ENCODE measurements around the gene TBC1D1. TPM values are rescaled to one million over a fixed set of nuclear protein-coding genes. Genes with fewer than 3 reads are reported as not detected.

TBC1D1 gene
- total and polyA plus RNA-seq, 2 donors (not counting 1 experiment from before 2014, with no cell fraction given) = 39.7 to 90.0 TPM

GRCh38 chr4:38167973-38168372 is 277.1 kb downstream of the TBC1D1 start:
- Histone ChIP-seq H3K36me3 (ENCODE audit: control insufficient read depth, insufficient read depth, low read length) (no peaks in the 10 kb centered on the region), H3K4me2 (ENCODE audit: extremely low read depth, insufficient read depth, low read length) (no peak overlapping the region), H3K9me3 (ENCODE audit: control insufficient read depth, insufficient read depth, low read depth, low read length) (no peaks in the 10 kb centered on the region), H3K4me1 (ENCODE audit: control insufficient read depth, extremely low read depth, insufficient read depth, low read length) (peaks cover 3% of the 10 kb centered on the region), H3K4me3 (replicated peaks in 1 of 4; ENCODE audit: control extremely low read depth in 1 of 4, insufficient read depth in 1 of 4, low read depth in 3 of 4, low read length in 4 of 4) (no peak overlapping the region), H3K27me3 (ENCODE audit: control insufficient read depth, insufficient read depth, low read length) (no peaks in the 10 kb centered on the region), H3K27ac (ENCODE audit: insufficient read depth, low read length) (no peak overlapping the region), H2AFZ (ENCODE audit: low read length) (no peak overlapping the region), H3K9ac (ENCODE audit: insufficient read depth, low read length) (no peak overlapping the region), H3K79me2 (ENCODE audit: control insufficient read depth, insufficient read depth, low read length) (no peaks in the 10 kb centered on the region), H4K20me1 (ENCODE audit: control insufficient read depth, extremely low read depth, insufficient read depth, low read length) (no peaks in the 10 kb centered on the region)
- DNase-seq (ENCODE audit: low read depth in 2 of 2) = no peak
- TF ChIP-seq EZH2 (IDR thresholded peaks at IDR 0.05; ENCODE audit: low read length, missing control alignments) = no peak
- TF ChIP-seq, protein P1, sequence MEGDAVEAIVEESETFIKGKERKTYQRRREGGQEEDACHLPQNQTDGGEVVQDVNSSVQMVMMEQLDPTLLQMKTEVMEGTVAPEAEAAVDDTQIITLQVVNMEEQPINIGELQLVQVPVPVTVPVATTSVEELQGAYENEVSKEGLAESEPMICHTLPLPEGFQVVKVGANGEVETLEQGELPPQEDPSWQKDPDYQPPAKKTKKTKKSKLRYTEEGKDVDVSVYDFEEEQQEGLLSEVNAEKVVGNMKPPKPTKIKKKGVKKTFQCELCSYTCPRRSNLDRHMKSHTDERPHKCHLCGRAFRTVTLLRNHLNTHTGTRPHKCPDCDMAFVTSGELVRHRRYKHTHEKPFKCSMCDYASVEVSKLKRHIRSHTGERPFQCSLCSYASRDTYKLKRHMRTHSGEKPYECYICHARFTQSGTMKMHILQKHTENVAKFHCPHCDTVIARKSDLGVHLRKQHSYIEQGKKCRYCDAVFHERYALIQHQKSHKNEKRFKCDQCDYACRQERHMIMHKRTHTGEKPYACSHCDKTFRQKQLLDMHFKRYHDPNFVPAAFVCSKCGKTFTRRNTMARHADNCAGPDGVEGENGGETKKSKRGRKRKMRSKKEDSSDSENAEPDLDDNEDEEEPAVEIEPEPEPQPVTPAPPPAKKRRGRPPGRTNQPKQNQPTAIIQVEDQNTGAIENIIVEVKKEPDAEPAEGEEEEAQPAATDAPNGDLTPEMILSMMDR (conservative IDR thresholded peaks at IDR 0.05 in 1 of 2, IDR thresholded peaks at IDR 0.05 in 1 of 2; ENCODE audit: low read depth in 1 of 2, low read length in 2 of 2) = no peak

GRCh38 chr4:38169524-38169923 is 278.6 kb downstream of the TBC1D1 start:
- H4K20me1 ChIP-seq (ENCODE audit: control insufficient read depth, extremely low read depth, insufficient read depth, low read length) = no peaks in the 10 kb centered on the region
- no peaks in the 10 kb centered on the region for H3K36me3 ChIP-seq (ENCODE audit: control insufficient read depth, insufficient read depth, low read length)
- no peaks in the 10 kb centered on the region for H3K4me1 ChIP-seq (ENCODE audit: control insufficient read depth, extremely low read depth, insufficient read depth, low read length)
- no peaks in the 10 kb centered on the region for H3K27me3 ChIP-seq (ENCODE audit: control insufficient read depth, insufficient read depth, low read length)
- H3K9me3 ChIP-seq (ENCODE audit: control insufficient read depth, insufficient read depth, low read depth, low read length) = no peaks in the 10 kb centered on the region
- H3K4me2 ChIP-seq (ENCODE audit: extremely low read depth, insufficient read depth, low read length) = no peak overlapping the region
- H2AFZ ChIP-seq (ENCODE audit: low read length) = no peak overlapping the region
- no peaks in the 10 kb centered on the region for H3K79me2 ChIP-seq (ENCODE audit: control insufficient read depth, insufficient read depth, low read length)
- H3K27ac ChIP-seq (ENCODE audit: insufficient read depth, low read length) = no peak overlapping the region
- TF ChIP-seq EZH2 (IDR thresholded peaks at IDR 0.05; ENCODE audit: low read length, missing control alignments) = no peak
- TF ChIP-seq, protein P1 (conservative IDR thresholded peaks at IDR 0.05 in 1 of 2, IDR thresholded peaks at IDR 0.05 in 1 of 2; ENCODE audit: low read depth in 1 of 2, low read length in 2 of 2) = no peak
- H3K9ac ChIP-seq (ENCODE audit: insufficient read depth, low read length) = no peak overlapping the region
- peak in 1 of 2 donors; percentile 46 for DNase-seq (ENCODE audit: low read depth in 2 of 2)
- H3K4me3 ChIP-seq (replicated peaks in 1 of 4; ENCODE audit: control extremely low read depth in 1 of 4, insufficient read depth in 1 of 4, low read depth in 3 of 4, low read length in 4 of 4) = no peak overlapping the region

- no peak overlapping the region for H3K27ac ChIP-seq (ENCODE audit: insufficient read depth, low read length)
- H3K4me2 ChIP-seq (ENCODE audit: extremely low read depth, insufficient read depth, low read length) = no peak overlapping the region
- TF ChIP-seq, protein P1 (conservative IDR thresholded peaks at IDR 0.05 in 1 of 2, IDR thresholded peaks at IDR 0.05 in 1 of 2; ENCODE audit: low read depth in 1 of 2, low read length in 2 of 2) = no peak
- TF ChIP-seq EZH2 (IDR thresholded peaks at IDR 0.05; ENCODE audit: low read length, missing control alignments) = no peak
- no peak overlapping the region for H2AFZ ChIP-seq (ENCODE audit: low read length)
- H3K27me3 ChIP-seq (ENCODE audit: control insufficient read depth, insufficient read depth, low read length) = no peaks in the 10 kb centered on the region
- no peak overlapping the region for H3K9ac ChIP-seq (ENCODE audit: insufficient read depth, low read length)
- DNase-seq (ENCODE audit: low read depth in 2 of 2) = peak in 1 of 2 donors; percentile 32
- no peaks in the 10 kb centered on the region for H3K4me1 ChIP-seq (ENCODE audit: control insufficient read depth, extremely low read depth, insufficient read depth, low read length)
- no peaks in the 10 kb centered on the region for H3K9me3 ChIP-seq (ENCODE audit: control insufficient read depth, insufficient read depth, low read depth, low read length)
- no peaks in the 10 kb centered on the region for H4K20me1 ChIP-seq (ENCODE audit: control insufficient read depth, extremely low read depth, insufficient read depth, low read length)
- no peak overlapping the region for H3K4me3 ChIP-seq (replicated peaks in 1 of 4; ENCODE audit: control extremely low read depth in 1 of 4, insufficient read depth in 1 of 4, low read depth in 3 of 4, low read length in 4 of 4)
- H3K79me2 ChIP-seq (ENCODE audit: control insufficient read depth, insufficient read depth, low read length) = no peaks in the 10 kb centered on the region
- no peaks in the 10 kb centered on the region for H3K36me3 ChIP-seq (ENCODE audit: control insufficient read depth, insufficient read depth, low read length)
Observed at GRCh38 chr4:38170338-38171169, 279.7 kb downstream of the TBC1D1 start.
